GM23338 (cell line): ENCODE results near the gene APOBEC2. TPM values are rescaled to one million over a fixed set of nuclear protein-coding genes. Genes with fewer than 3 reads are reported as not detected.

ENCODE experiments used
- ATAC-seq: fragments of 200-7000 bp; cut with Tn5 transposase; 3 replicates; pipeline ENCODE4 v1.9.1; 2020
- DNase-seq: peaks from one replicate; pipeline ENCODE4 v3.0.0-alpha.2; 2015; ENCODE audit warnings: low spot score
- H2AFZ ChIP-seq: fragments of 200-600 bp; sonication (generic); 2 replicates; pipeline ENCODE4 v1.8.0; 2016; ENCODE audit warnings: antibody characterized with exemption, mild to moderate bottlenecking, moderate library complexity
- H3F3A ChIP-seq: fragments of 200-600 bp; sonication (generic); replicated peaks from 2 replicates; pipeline ENCODE4 v1.8.0; 2017; ENCODE audit warnings: antibody characterized with exemption, mixed run types, low read depth
- H3K27ac ChIP-seq: fragments of 200-600 bp; sonication (generic); 2 replicates; pipeline ENCODE4 v1.6.1; 2016; ENCODE audit warnings: low read depth
- H3K27me3 ChIP-seq: fragments of 200-600 bp; sonication (generic); 2 replicates; pipeline ENCODE4 v1.8.0; 2016; ENCODE audit warnings: mild to moderate bottlenecking, mixed run types, moderate library complexity; ENCODE audit not compliant: insufficient read depth
- H3K36me3 ChIP-seq: fragments of 200-600 bp; sonication (generic); 2 replicates; pipeline ENCODE4 v1.8.0; 2016; ENCODE audit warnings: mild to moderate bottlenecking; ENCODE audit not compliant: insufficient read depth
- H3K4me1 ChIP-seq: fragments of 200-600 bp; sonication (generic); 2 replicates; pipeline ENCODE4 v1.8.0; 2016; ENCODE audit warnings: mild to moderate bottlenecking, moderate library complexity; ENCODE audit not compliant: insufficient read depth
- H3K4me2 ChIP-seq: fragments of 200-600 bp; sonication (generic); 2 replicates; pipeline ENCODE4 v1.7.1; 2017; ENCODE audit warnings: mixed run types
- H3K4me3 ChIP-seq: fragments of 200-600 bp; sonication (generic); 2 replicates; pipeline ENCODE4 v1.6.1; 2016; ENCODE audit warnings: mixed run types
- H3K79me2 ChIP-seq: fragments of 200-600 bp; sonication (generic); replicated peaks from 2 replicates; pipeline ENCODE4 v1.8.0; 2017; ENCODE audit warnings: mild to moderate bottlenecking; ENCODE audit not compliant: insufficient read depth
- H3K9me2 ChIP-seq: fragments of 200-600 bp; sonication (generic); 2 replicates; pipeline ENCODE4 v1.8.0; 2017; ENCODE audit not compliant: insufficient read depth
- H4K20me1 ChIP-seq: fragments of 200-600 bp; sonication (generic); replicated peaks from 2 replicates; pipeline ENCODE4 v1.8.0; 2017; ENCODE audit warnings: mild to moderate bottlenecking; ENCODE audit not compliant: insufficient read depth
- H3K27ac Mint-ChIP-seq: 2 replicates; pipeline ENCODE4 v1.8.0; 2020; ENCODE audit warnings: inconsistent platforms, mild to moderate bottlenecking, moderate library complexity, mixed read lengths
- H3K27me3 Mint-ChIP-seq: 3 replicates; pipeline ENCODE4 v1.8.0; 2022; ENCODE audit warnings: low read depth, mild to moderate bottlenecking, moderate library complexity, mixed read lengths, inconsistent platforms; ENCODE audit not compliant: insufficient read depth, poor library complexity
- H3K36me3 Mint-ChIP-seq: 3 replicates; pipeline ENCODE4 v1.8.0; 2021; ENCODE audit warnings: low read depth, mild to moderate bottlenecking, inconsistent platforms, moderate library complexity, mixed read lengths
- H3K4me1 Mint-ChIP-seq: 3 replicates; pipeline ENCODE4 v1.8.0; 2020; ENCODE audit warnings: mild to moderate bottlenecking, inconsistent platforms, mixed read lengths
- H3K4me3 Mint-ChIP-seq: 3 replicates; pipeline ENCODE4 v1.8.0; 2021; ENCODE audit warnings: moderate library complexity, mild to moderate bottlenecking, inconsistent platforms, mixed read lengths
- H3K9me3 Mint-ChIP-seq: 3 replicates; pipeline ENCODE4 v1.8.0; 2020; ENCODE audit warnings: moderate library complexity, mild to moderate bottlenecking, inconsistent platforms, mixed read lengths
- JUNB ChIP-seq: IDR thresholded peaks from one replicate; pipeline ENCODE4 v1.6.1; 2016; ENCODE audit warnings: antibody characterized with exemption; ENCODE audit not compliant: unreplicated experiment
- NANOG ChIP-seq: IDR thresholded peaks from 2 replicates; pipeline ENCODE4 v1.6.1; 2016; ENCODE audit warnings: antibody characterized with exemption, borderline replicate concordance
- POLR2AphosphoS5 ChIP-seq: IDR thresholded peaks from 2 replicates; pipeline ENCODE4 v1.6.1; 2016; ENCODE audit warnings: antibody characterized with exemption, low read depth
- polyA plus RNA-seq: library from polyadenylated mRNA; unstranded; fragments of >200 nt; fragmentation: Nextera tagmentation; extraction: Ambion mirVana; gene quantifications from 2 replicates; pipeline ENCODE4 v1.2.1, GENCODE V29; 2016
- total RNA-seq: library from RNA; depleted of rRNA; stranded (reverse); fragments of >200 nt; shearing (Covaris generic); gene quantifications from 2 replicates; pipeline ENCODE4 v1.2.3, GENCODE V29; 2014
- TF ChIP-seq, protein P1 (sequence below): fragments of 250-450 bp; sonication (Bioruptor Pico); IDR thresholded peaks from 2 replicates; pipeline ENCODE4 v1.5.0; 2020; ENCODE audit warnings: mild to moderate bottlenecking, moderate library complexity
- TF ChIP-seq, protein P2 (sequence below), 2 experiments: fragments of 200-600 bp in 1 of 2; sonication (generic) in 1 of 2; conservative IDR thresholded peaks; 2 replicates each; pipeline versions ENCODE4 v1.5.1 to v1.6.1; 2016 to 2017; ENCODE audit warnings: antibody characterized with exemption in 2 of 2, low read depth in 2 of 2, mild to moderate bottlenecking in 2 of 2, moderate library complexity in 1 of 2

Gene APOBEC2
- total and polyA plus RNA-seq, 2 experiments from 2014 or later = 2.4 TPM; not detected in 1

DNA sequence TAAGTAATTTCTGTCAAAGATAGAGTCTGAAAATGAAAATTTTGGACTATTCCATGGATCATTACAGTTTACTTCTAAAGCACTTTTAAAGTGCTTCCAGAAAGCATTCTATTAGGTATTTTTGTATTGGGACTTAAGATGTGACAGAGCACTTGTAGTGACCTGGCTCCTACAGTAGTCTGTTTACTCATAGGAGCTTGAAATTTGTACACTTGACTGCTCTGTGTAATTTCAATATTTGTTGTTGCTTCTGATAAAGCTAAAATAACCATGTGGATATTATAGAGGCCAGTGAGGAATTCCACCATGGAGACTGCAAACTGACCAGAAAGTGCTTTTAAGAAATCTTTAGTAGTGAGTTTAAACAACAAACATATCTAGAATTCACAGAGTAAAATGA lies 30.1 kb downstream of the APOBEC2 start (continued):
- TF ChIP-seq, protein P1, sequence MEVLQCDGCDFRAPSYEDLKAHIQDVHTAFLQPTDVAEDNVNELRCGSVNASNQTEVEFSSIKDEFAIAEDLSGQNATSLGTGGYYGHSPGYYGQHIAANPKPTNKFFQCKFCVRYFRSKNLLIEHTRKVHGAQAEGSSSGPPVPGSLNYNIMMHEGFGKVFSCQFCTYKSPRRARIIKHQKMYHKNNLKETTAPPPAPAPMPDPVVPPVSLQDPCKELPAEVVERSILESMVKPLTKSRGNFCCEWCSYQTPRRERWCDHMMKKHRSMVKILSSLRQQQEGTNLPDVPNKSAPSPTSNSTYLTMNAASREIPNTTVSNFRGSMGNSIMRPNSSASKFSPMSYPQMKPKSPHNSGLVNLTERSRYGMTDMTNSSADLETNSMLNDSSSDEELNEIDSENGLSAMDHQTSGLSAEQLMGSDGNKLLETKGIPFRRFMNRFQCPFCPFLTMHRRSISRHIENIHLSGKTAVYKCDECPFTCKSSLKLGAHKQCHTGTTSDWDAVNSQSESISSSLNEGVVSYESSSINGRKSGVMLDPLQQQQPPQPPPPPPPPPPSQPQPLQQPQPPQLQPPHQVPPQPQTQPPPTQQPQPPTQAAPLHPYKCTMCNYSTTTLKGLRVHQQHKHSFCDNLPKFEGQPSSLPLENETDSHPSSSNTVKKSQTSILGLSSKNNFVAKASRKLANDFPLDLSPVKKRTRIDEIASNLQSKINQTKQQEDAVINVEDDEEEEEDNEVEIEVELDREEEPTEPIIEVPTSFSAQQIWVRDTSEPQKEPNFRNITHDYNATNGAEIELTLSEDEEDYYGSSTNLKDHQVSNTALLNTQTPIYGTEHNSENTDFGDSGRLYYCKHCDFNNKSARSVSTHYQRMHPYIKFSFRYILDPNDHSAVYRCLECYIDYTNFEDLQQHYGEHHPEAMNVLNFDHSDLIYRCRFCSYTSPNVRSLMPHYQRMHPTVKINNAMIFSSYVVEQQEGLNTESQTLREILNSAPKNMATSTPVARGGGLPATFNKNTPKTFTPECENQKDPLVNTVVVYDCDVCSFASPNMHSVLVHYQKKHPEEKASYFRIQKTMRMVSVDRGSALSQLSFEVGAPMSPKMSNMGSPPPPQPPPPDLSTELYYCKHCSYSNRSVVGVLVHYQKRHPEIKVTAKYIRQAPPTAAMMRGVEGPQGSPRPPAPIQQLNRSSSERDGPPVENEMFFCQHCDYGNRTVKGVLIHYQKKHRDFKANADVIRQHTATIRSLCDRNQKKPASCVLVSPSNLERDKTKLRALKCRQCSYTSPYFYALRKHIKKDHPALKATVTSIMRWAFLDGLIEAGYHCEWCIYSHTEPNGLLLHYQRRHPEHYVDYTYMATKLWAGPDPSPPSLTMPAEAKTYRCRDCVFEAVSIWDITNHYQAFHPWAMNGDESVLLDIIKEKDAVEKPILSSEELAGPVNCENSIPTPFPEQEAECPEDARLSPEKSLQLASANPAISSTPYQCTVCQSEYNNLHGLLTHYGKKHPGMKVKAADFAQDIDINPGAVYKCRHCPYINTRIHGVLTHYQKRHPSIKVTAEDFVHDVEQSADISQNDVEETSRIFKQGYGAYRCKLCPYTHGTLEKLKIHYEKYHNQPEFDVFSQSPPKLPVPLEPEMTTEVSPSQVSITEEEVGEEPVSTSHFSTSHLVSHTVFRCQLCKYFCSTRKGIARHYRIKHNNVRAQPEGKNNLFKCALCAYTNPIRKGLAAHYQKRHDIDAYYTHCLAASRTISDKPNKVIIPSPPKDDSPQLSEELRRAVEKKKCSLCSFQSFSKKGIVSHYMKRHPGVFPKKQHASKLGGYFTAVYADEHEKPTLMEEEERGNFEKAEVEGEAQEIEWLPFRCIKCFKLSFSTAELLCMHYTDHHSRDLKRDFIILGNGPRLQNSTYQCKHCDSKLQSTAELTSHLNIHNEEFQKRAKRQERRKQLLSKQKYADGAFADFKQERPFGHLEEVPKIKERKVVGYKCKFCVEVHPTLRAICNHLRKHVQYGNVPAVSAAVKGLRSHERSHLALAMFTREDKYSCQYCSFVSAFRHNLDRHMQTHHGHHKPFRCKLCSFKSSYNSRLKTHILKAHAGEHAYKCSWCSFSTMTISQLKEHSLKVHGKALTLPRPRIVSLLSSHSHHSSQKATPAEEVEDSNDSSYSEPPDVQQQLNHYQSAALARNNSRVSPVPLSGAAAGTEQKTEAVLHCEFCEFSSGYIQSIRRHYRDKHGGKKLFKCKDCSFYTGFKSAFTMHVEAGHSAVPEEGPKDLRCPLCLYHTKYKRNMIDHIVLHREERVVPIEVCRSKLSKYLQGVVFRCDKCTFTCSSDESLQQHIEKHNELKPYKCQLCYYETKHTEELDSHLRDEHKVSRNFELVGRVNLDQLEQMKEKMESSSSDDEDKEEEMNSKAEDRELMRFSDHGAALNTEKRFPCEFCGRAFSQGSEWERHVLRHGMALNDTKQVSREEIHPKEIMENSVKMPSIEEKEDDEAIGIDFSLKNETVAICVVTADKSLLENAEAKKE (CRISPR knock-in tag) = no peak
- TF ChIP-seq, protein P2, sequence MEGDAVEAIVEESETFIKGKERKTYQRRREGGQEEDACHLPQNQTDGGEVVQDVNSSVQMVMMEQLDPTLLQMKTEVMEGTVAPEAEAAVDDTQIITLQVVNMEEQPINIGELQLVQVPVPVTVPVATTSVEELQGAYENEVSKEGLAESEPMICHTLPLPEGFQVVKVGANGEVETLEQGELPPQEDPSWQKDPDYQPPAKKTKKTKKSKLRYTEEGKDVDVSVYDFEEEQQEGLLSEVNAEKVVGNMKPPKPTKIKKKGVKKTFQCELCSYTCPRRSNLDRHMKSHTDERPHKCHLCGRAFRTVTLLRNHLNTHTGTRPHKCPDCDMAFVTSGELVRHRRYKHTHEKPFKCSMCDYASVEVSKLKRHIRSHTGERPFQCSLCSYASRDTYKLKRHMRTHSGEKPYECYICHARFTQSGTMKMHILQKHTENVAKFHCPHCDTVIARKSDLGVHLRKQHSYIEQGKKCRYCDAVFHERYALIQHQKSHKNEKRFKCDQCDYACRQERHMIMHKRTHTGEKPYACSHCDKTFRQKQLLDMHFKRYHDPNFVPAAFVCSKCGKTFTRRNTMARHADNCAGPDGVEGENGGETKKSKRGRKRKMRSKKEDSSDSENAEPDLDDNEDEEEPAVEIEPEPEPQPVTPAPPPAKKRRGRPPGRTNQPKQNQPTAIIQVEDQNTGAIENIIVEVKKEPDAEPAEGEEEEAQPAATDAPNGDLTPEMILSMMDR (conservative IDR thresholded peaks at IDR 0.05; ENCODE audit: low read depth in 2 of 2) = no peak

DNA sequence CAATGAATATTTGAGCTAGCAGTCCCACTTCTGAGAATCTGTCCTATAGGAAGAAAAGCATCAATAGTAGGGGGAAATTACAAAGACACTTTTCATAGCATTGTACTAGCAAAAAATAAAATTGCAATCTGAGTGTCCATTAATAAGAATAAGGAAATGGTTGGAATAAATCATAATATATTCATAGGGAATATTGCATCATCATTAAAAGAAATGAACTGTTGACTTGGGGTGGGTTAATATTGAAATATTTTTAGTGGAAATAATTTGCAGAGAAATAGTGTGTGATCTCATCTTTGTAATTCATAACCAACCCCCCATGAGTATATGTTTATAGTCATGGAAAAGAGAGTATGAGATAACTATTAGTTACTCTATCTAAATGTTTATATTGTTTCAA lies 32.2 kb downstream of the APOBEC2 start:
- Histone ChIP-seq H3K27me3 (no peaks in the 10 kb centered on the region), H3K4me3 (no peak overlapping the region), H3K4me2 (no peak overlapping the region), H4K20me1 (peaks cover 25% of the 10 kb centered on the region), H3F3A (no peaks in the 10 kb centered on the region), H3K9me2 (no peaks in the 10 kb centered on the region), H2AFZ (no peak overlapping the region), H3K4me1 (no peaks in the 10 kb centered on the region), H3K27ac (no peak overlapping the region), H3K36me3 (peaks cover 56% of the 10 kb centered on the region), H3K79me2 (peaks cover 73% of the 10 kb centered on the region)
- Mint-ChIP-seq H3K9me3 (no peaks in the 10 kb centered on the region), H3K27ac (no peak overlapping the region), H3K27me3 (no peaks in the 10 kb centered on the region), H3K36me3 (peaks cover 72% of the 10 kb centered on the region), H3K4me1 (no peaks in the 10 kb centered on the region), H3K4me3 (no peak overlapping the region)
- no peak for DNase-seq
- ATAC-seq = no peak
- TF ChIP-seq, protein P1 (CRISPR knock-in tag) = no peak
- TF ChIP-seq JUNB (no peak), POLR2AphosphoS5 (no peak), NANOG (no peak)
- TF ChIP-seq, protein P2 (conservative IDR thresholded peaks at IDR 0.05; ENCODE audit: low read depth in 2 of 2) = no peak
